Measurements from ENCODE around the gene GALNT17. TPM values are rescaled to one million over a fixed set of nuclear protein-coding genes. Genes with fewer than 3 reads are reported as not detected.
"Not testable (repeated sequence)": the region's sequence is repeated elsewhere in the genome, so short reads cannot be mapped to it uniquely, and the experiment has no call there.

GALNT17 gene
- polyA plus RNA-seq, 2 donors: 1.7 to 6.1 TPM

GRCh38 chr7:71637578-71637977 is 505.6 kb downstream of the GALNT17 start:
- peaks cover 0 to 3% of the 10 kb centered on the region in 2 donors for H3K4me1 ChIP-seq (ENCODE audit: control insufficient read depth in 2 of 2, insufficient read depth in 2 of 2, low read length in 1 of 2)
- WGBS, 2 donors: 75 to 83% methylated on average over 6 of the region's 6 CpGs

GRCh38 chr7:71638108-71638507 is 506.2 kb downstream of the GALNT17 start:
- Histone ChIP-seq H3K4me1 (ENCODE audit: control insufficient read depth in 2 of 2, insufficient read depth in 2 of 2, low read length in 1 of 2) (peaks cover 0 to 3% of the 10 kb centered on the region in 2 donors), H3K27me3 (ENCODE audit: control insufficient read depth in 1 of 2, insufficient read depth in 2 of 2, low read length in 2 of 2) (no peaks in the 10 kb centered on the region), H3K4me3 (ENCODE audit: low read depth in 1 of 2, low read length in 2 of 2) (no peak overlapping the region), H3K9me3 (ENCODE audit: control insufficient read depth in 2 of 2, insufficient read depth in 1 of 2, low read depth in 1 of 2, low read length in 1 of 2) (no peaks in the 10 kb centered on the region), H3K36me3 (ENCODE audit: control insufficient read depth in 2 of 2, insufficient read depth in 2 of 2, low read length in 1 of 2) (no peaks in the 10 kb centered on the region), H3K27ac (ENCODE audit: low read depth in 2 of 2, low read length in 1 of 2) (no peak overlapping the region)
- WGBS, 2 donors: 88 to 94% methylated on average over 1 of the region's 1 CpG

More at GRCh38 chr7:71637578-71637977, 505.6 kb downstream of the GALNT17 start:
- no peaks in the 10 kb centered on the region for H3K27me3 ChIP-seq (ENCODE audit: control insufficient read depth in 1 of 2, insufficient read depth in 2 of 2, low read length in 2 of 2)
- no peaks in the 10 kb centered on the region for H3K36me3 ChIP-seq (ENCODE audit: control insufficient read depth in 2 of 2, insufficient read depth in 2 of 2, low read length in 1 of 2)
- H3K4me3 ChIP-seq (ENCODE audit: low read depth in 1 of 2, low read length in 2 of 2): no peak overlapping the region
- H3K9me3 ChIP-seq (ENCODE audit: control insufficient read depth in 2 of 2, insufficient read depth in 1 of 2, low read depth in 1 of 2, low read length in 1 of 2): no peaks in the 10 kb centered on the region
- no peak overlapping the region for H3K27ac ChIP-seq (ENCODE audit: low read depth in 2 of 2, low read length in 1 of 2)

GRCh38 chr7:71639382-71640085 is 507.6 kb downstream of the GALNT17 start:
- Histone ChIP-seq H3K36me3 (ENCODE audit: control insufficient read depth in 2 of 2, insufficient read depth in 2 of 2, low read length in 1 of 2) (no peaks in the 10 kb centered on the region), H3K27me3 (ENCODE audit: control insufficient read depth in 1 of 2, insufficient read depth in 2 of 2, low read length in 2 of 2) (no peaks in the 10 kb centered on the region), H3K27ac (ENCODE audit: low read depth in 2 of 2, low read length in 1 of 2) (no peak overlapping the region), H3K4me1 (ENCODE audit: control insufficient read depth in 2 of 2, insufficient read depth in 2 of 2, low read length in 1 of 2) (no peaks in the 10 kb centered on the region), H3K4me3 (ENCODE audit: low read depth in 1 of 2, low read length in 2 of 2) (no peak overlapping the region), H3K9me3 (ENCODE audit: control insufficient read depth in 2 of 2, insufficient read depth in 1 of 2, low read depth in 1 of 2, low read length in 1 of 2) (no peaks in the 10 kb centered on the region)
- 85 to 87% methylated on average over 12 of the region's 12 CpGs for WGBS, 2 donors

- H3K36me3 ChIP-seq (ENCODE audit: control insufficient read depth in 2 of 2, insufficient read depth in 2 of 2, low read length in 1 of 2); H3K4me1 ChIP-seq (ENCODE audit: control insufficient read depth in 2 of 2, insufficient read depth in 2 of 2, low read length in 1 of 2); H3K27ac ChIP-seq (ENCODE audit: low read depth in 2 of 2, low read length in 1 of 2); H3K27me3 ChIP-seq (ENCODE audit: control insufficient read depth in 1 of 2, insufficient read depth in 2 of 2, low read length in 2 of 2); H3K4me3 ChIP-seq (ENCODE audit: low read depth in 1 of 2, low read length in 2 of 2); H3K9me3 ChIP-seq (ENCODE audit: control insufficient read depth in 2 of 2, insufficient read depth in 1 of 2, low read depth in 1 of 2, low read length in 1 of 2): not testable (repeated sequence)
- 89 to 90% methylated on average over 9 of the region's 9 CpGs for WGBS, 2 donors
Measured at GRCh38 chr7:71643031-71643430, 511.1 kb downstream of the GALNT17 start.

- Histone ChIP-seq H3K36me3 (ENCODE audit: control insufficient read depth in 2 of 2, insufficient read depth in 2 of 2, low read length in 1 of 2) (no peaks in the 10 kb centered on the region), H3K27me3 (ENCODE audit: control insufficient read depth in 1 of 2, insufficient read depth in 2 of 2, low read length in 2 of 2) (no peaks in the 10 kb centered on the region), H3K9me3 (ENCODE audit: control insufficient read depth in 2 of 2, insufficient read depth in 1 of 2, low read depth in 1 of 2, low read length in 1 of 2) (peaks cover 0 to 13% of the 10 kb centered on the region in 2 donors), H3K4me1 (ENCODE audit: control insufficient read depth in 2 of 2, insufficient read depth in 2 of 2, low read length in 1 of 2) (no peaks in the 10 kb centered on the region), H3K4me3 (ENCODE audit: low read depth in 1 of 2, low read length in 2 of 2) (no peak overlapping the region), H3K27ac (ENCODE audit: low read depth in 2 of 2, low read length in 1 of 2) (no peak overlapping the region)
- 65 to 75% methylated on average over 4 of the region's 4 CpGs for WGBS, 2 donors
Measured at GRCh38 chr7:71645836-71646235, 513.9 kb downstream of the GALNT17 start.

- peaks cover 0 to 13% of the 10 kb centered on the region in 2 donors for H3K9me3 ChIP-seq (ENCODE audit: control insufficient read depth in 2 of 2, insufficient read depth in 1 of 2, low read depth in 1 of 2, low read length in 1 of 2)
- no peak overlapping the region for H3K27ac ChIP-seq (ENCODE audit: low read depth in 2 of 2, low read length in 1 of 2)
- WGBS, 2 donors: 67 to 72% methylated on average over 1 of the region's 1 CpG
- H3K27me3 ChIP-seq (ENCODE audit: control insufficient read depth in 1 of 2, insufficient read depth in 2 of 2, low read length in 2 of 2): no peaks in the 10 kb centered on the region
- no peak overlapping the region for H3K4me3 ChIP-seq (ENCODE audit: low read depth in 1 of 2, low read length in 2 of 2)
- H3K4me1 ChIP-seq (ENCODE audit: control insufficient read depth in 2 of 2, insufficient read depth in 2 of 2, low read length in 1 of 2): no peaks in the 10 kb centered on the region
- H3K36me3 ChIP-seq (ENCODE audit: control insufficient read depth in 2 of 2, insufficient read depth in 2 of 2, low read length in 1 of 2): no peaks in the 10 kb centered on the region
Measured at GRCh38 chr7:71649812-71650211, 517.9 kb downstream of the GALNT17 start.

- Histone ChIP-seq H3K27me3 (ENCODE audit: control insufficient read depth in 1 of 2, insufficient read depth in 2 of 2, low read length in 2 of 2) (no peaks in the 10 kb centered on the region), H3K9me3 (ENCODE audit: control insufficient read depth in 2 of 2, insufficient read depth in 1 of 2, low read depth in 1 of 2, low read length in 1 of 2) (peaks cover 0 to 13% of the 10 kb centered on the region in 2 donors), H3K4me3 (ENCODE audit: low read depth in 1 of 2, low read length in 2 of 2) (no peak overlapping the region), H3K27ac (ENCODE audit: low read depth in 2 of 2, low read length in 1 of 2) (no peak overlapping the region), H3K36me3 (ENCODE audit: control insufficient read depth in 2 of 2, insufficient read depth in 2 of 2, low read length in 1 of 2) (no peaks in the 10 kb centered on the region), H3K4me1 (ENCODE audit: control insufficient read depth in 2 of 2, insufficient read depth in 2 of 2, low read length in 1 of 2) (no peaks in the 10 kb centered on the region)
- 62 to 65% methylated on average over 2 of the region's 2 CpGs for WGBS, 2 donors
Measured at GRCh38 chr7:71650653-71651337, 518.9 kb downstream of the GALNT17 start.

GRCh38 chr7:71652510-71652909 is 520.6 kb downstream of the GALNT17 start:
- Histone ChIP-seq H3K9me3 (ENCODE audit: control insufficient read depth in 2 of 2, insufficient read depth in 1 of 2, low read depth in 1 of 2, low read length in 1 of 2) (peaks cover 0 to 10% of the 10 kb centered on the region in 2 donors), H3K4me3 (ENCODE audit: low read depth in 1 of 2, low read length in 2 of 2) (no peak overlapping the region), H3K36me3 (ENCODE audit: control insufficient read depth in 2 of 2, insufficient read depth in 2 of 2, low read length in 1 of 2) (no peaks in the 10 kb centered on the region), H3K4me1 (ENCODE audit: control insufficient read depth in 2 of 2, insufficient read depth in 2 of 2, low read length in 1 of 2) (no peaks in the 10 kb centered on the region), H3K27ac (ENCODE audit: low read depth in 2 of 2, low read length in 1 of 2) (no peak overlapping the region), H3K27me3 (ENCODE audit: control insufficient read depth in 1 of 2, insufficient read depth in 2 of 2, low read length in 2 of 2) (no peaks in the 10 kb centered on the region)
- WGBS, 2 donors: 81 to 83% methylated on average over 8 of the region's 8 CpGs

- WGBS, 2 donors: 87 to 88% methylated on average over 1 of the region's 1 CpG
- Histone ChIP-seq H3K27ac (ENCODE audit: low read depth in 2 of 2, low read length in 1 of 2) (no peak overlapping the region), H3K9me3 (ENCODE audit: control insufficient read depth in 2 of 2, insufficient read depth in 1 of 2, low read depth in 1 of 2, low read length in 1 of 2) (no peaks in the 10 kb centered on the region), H3K4me3 (ENCODE audit: low read depth in 1 of 2, low read length in 2 of 2) (no peak overlapping the region), H3K27me3 (ENCODE audit: control insufficient read depth in 1 of 2, insufficient read depth in 2 of 2, low read length in 2 of 2) (no peaks in the 10 kb centered on the region), H3K36me3 (ENCODE audit: control insufficient read depth in 2 of 2, insufficient read depth in 2 of 2, low read length in 1 of 2) (no peaks in the 10 kb centered on the region), H3K4me1 (ENCODE audit: control insufficient read depth in 2 of 2, insufficient read depth in 2 of 2, low read length in 1 of 2) (no peaks in the 10 kb centered on the region)
Measured at GRCh38 chr7:71657386-71657785, 525.4 kb downstream of the GALNT17 start.

- H3K9me3 ChIP-seq (ENCODE audit: control insufficient read depth in 2 of 2, insufficient read depth in 1 of 2, low read depth in 1 of 2, low read length in 1 of 2): no peaks in the 10 kb centered on the region
- H3K27me3 ChIP-seq (ENCODE audit: control insufficient read depth in 1 of 2, insufficient read depth in 2 of 2, low read length in 2 of 2): no peaks in the 10 kb centered on the region
- H3K4me1 ChIP-seq (ENCODE audit: control insufficient read depth in 2 of 2, insufficient read depth in 2 of 2, low read length in 1 of 2): no peaks in the 10 kb centered on the region
- no peaks in the 10 kb centered on the region for H3K36me3 ChIP-seq (ENCODE audit: control insufficient read depth in 2 of 2, insufficient read depth in 2 of 2, low read length in 1 of 2)
- no peak overlapping the region for H3K4me3 ChIP-seq (ENCODE audit: low read depth in 1 of 2, low read length in 2 of 2)
- H3K27ac ChIP-seq (ENCODE audit: low read depth in 2 of 2, low read length in 1 of 2): no peak overlapping the region
- WGBS, 2 donors: 91 to 94% methylated on average over 2 of the region's 2 CpGs
Measured at GRCh38 chr7:71659622-71660021, 527.7 kb downstream of the GALNT17 start.
